Ovary (tissue), 3 donors: ENCODE data around the gene APOH.

Experiments used
- CTCF ChIP-seq, 3 donors: fragments of 450-650 bp in 2 of 3; fragments of 200-600 bp in 1 of 3; IDR thresholded peaks; one replicate each; pipeline versions ENCODE4 v1.5.1 to v1.8.0; 2016 to 2022; ENCODE audit warnings: antibody characterized with exemption in 3 of 3, mild to moderate bottlenecking in 1 of 3
- POLR2A ChIP-seq: fragments of 450-650 bp; IDR thresholded peaks from one replicate; pipeline ENCODE4 v1.6.1; 2017; ENCODE audit warnings: antibody characterized with exemption, mild to moderate bottlenecking, moderate library complexity
- donor health status: DM: no; HTN: no; CAD: no.

- TF ChIP-seq CTCF (IDR thresholded peaks at IDR 0.05) = no peak
- no peak for TF ChIP-seq POLR2A
These were observed 42.3 kb upstream of the APOH start for GRCh38 chr17:66271512-66271911.
